Left ventricle myocardium inferior (tissue), 1 donor: Measurements from ENCODE around the gene RIPK4. TPM values are rescaled to one million over a fixed set of nuclear protein-coding genes. Genes with fewer than 3 reads are reported as not detected.

Source experiments
- DNase-seq: peaks from one replicate; pipeline ENCODE4 v3.0.0-alpha.2; 2020
- H3K27ac ChIP-seq: fragments of 200-600 bp; replicated peaks from 2 replicates; pipeline ENCODE4 v1.8.0; 2021
- H3K27me3 ChIP-seq: fragments of 200-600 bp; 2 replicates; pipeline ENCODE4 v1.8.0; 2021; ENCODE audit warnings: low read depth
- H3K36me3 ChIP-seq: fragments of 200-600 bp; 2 replicates; pipeline ENCODE4 v1.8.0; 2021
- H3K4me1 ChIP-seq: fragments of 200-600 bp; 2 replicates; pipeline ENCODE4 v1.8.0; 2021
- H3K4me3 ChIP-seq: fragments of 200-600 bp; 2 replicates; pipeline ENCODE4 v1.8.0; 2021; ENCODE audit warnings: mild to moderate bottlenecking, moderate library complexity
- H3K9me3 ChIP-seq: fragments of 200-600 bp; replicated peaks from 2 replicates; pipeline ENCODE4 v1.8.0; 2021
- CTCF ChIP-seq: fragments of 200-600 bp; IDR thresholded peaks from 2 replicates; pipeline ENCODE4 v1.8.0; 2021; ENCODE audit warnings: antibody characterized with exemption, mild to moderate bottlenecking, borderline replicate concordance
- intact Hi-C: fragments of 100-400 bp; cut with micrococcal nuclease; formaldehyde crosslinking; loops from one replicate; pipeline ENCODE4 v1.11.0; 2022
- total RNA-seq: library from RNA; stranded (reverse); fragmentation: NEBNext Ultra II Directional; extraction: Animal tissue kit (Norgen Biotek cat#: 25700); gene quantifications from one replicate; pipeline ENCODE4 v1.2.1, GENCODE V29; 2021
- donor health status: DM: no; HTN: yes; CAD: no; lungs with severe emphysema.

The RIPK4 gene
- total RNA-seq, 1 donor from 2014 or later = 0.11 TPM

GRCh38 chr21:41768437-41769042 is 1.7 kb upstream of the RIPK4 start:
- DNase-seq = no peak
- Histone ChIP-seq H3K27ac (no peak overlapping the region), H3K9me3 (no peaks in the 10 kb centered on the region), H3K4me1 (peaks cover 30% of the 10 kb centered on the region), H3K27me3 (peaks cover 100% of the 10 kb centered on the region), H3K4me3 (peak overlapping the region; percentile 46), H3K36me3 (no peaks in the 10 kb centered on the region)
- no peak for TF ChIP-seq CTCF
- intact Hi-C loops = no loop called here

GRCh38 chr21:41767606-41768436 is 969 bp upstream of the RIPK4 start:
- no peak for DNase-seq
- TF ChIP-seq CTCF = no peak
- peaks cover 100% of the 10 kb centered on the region for H3K27me3 ChIP-seq
- no peak overlapping the region for H3K27ac ChIP-seq
- no peaks in the 10 kb centered on the region for H3K9me3 ChIP-seq
- intact Hi-C loops = no loop called here
- H3K4me1 ChIP-seq = peaks cover 30% of the 10 kb centered on the region
- no peaks in the 10 kb centered on the region for H3K36me3 ChIP-seq
- H3K4me3 ChIP-seq = peak overlapping the region; percentile 46

- no peak for TF ChIP-seq CTCF
- Histone ChIP-seq H3K27ac (no peak overlapping the region), H3K9me3 (no peaks in the 10 kb centered on the region), H3K27me3 (peaks cover 100% of the 10 kb centered on the region), H3K4me3 (peak overlapping the region; percentile 53), H3K4me1 (peaks cover 41% of the 10 kb centered on the region), H3K36me3 (no peaks in the 10 kb centered on the region)
- no peak for DNase-seq
- intact Hi-C loops = no loop called here
These were observed 624 bp downstream of the RIPK4 start for GRCh38 chr21:41765973-41766882.

- Histone ChIP-seq H3K4me1 (peaks cover 46% of the 10 kb centered on the region), H3K4me3 (no peak overlapping the region)
- no peak for TF ChIP-seq CTCF
These were observed 1.4 kb downstream of the RIPK4 start for GRCh38 chr21:41765420-41765821.

More at GRCh38 chr21:41765420-41765821, 1.4 kb downstream of the RIPK4 start:
- Histone ChIP-seq H3K9me3 (no peaks in the 10 kb centered on the region), H3K27me3 (peaks cover 100% of the 10 kb centered on the region), H3K36me3 (no peaks in the 10 kb centered on the region), H3K27ac (no peak overlapping the region)
- intact Hi-C loops = no loop called here
- DNase-seq = no peak
